HG03097 (cell line): ENCODE results near the gene TMEM184A.
A peak's percentile ranks its signal among the peaks of the same experiment; 100 is the strongest.
"Not testable (repeated sequence)": the region's sequence is repeated elsewhere in the genome, so short reads cannot be mapped to it uniquely, and the experiment has no call there.

ENCODE experiments used
- ATAC-seq: cut with Tn5 transposase; IDR thresholded peaks from one replicate; pipeline ENCODE4 v1.9.1; 2021; ENCODE audit not compliant: unreplicated experiment, low FRiP score

TMEM184A gene

DNA sequence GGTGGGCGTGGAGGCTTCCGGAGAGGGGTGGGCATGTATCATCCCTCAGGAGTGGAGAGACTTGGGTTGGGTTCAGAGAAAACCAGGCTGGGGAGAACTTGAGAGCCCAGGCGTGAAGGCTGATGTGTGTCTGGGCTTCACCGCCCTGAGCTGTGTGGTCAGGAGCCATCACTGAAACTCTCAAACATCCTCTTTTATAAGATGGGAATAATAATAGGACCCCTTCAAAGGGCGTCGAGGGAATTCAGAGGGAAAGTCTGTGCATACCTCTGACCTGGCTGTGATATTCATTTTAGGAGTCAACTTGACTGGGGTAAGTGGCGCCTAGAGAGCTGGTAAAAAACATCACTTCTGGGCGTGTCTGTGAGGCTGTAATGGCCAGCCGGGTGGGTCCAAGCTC, 34.9 kb upstream of the TMEM184A start:
- ATAC-seq, result no peak

DNA sequence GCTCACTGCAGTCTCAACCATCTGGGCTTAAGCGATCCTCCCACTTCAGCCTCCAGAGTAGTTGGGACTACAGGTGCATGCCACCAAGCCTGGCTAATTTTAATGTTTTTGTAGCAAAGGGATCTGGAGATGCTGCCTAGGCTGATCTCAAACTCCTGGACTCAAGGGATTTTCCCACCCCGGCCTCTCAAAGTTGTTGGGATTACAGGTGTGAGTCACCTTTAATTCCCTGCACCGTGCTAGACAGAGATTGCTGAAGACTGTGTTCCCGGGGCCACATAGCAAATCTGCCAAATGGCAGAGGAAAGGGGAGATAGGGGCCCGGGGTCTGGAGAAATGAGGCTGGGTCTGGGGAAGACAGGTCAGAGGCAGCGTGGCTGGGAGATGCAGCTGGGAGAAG, 34.5 kb upstream of the TMEM184A start:
- no peak for ATAC-seq

DNA sequence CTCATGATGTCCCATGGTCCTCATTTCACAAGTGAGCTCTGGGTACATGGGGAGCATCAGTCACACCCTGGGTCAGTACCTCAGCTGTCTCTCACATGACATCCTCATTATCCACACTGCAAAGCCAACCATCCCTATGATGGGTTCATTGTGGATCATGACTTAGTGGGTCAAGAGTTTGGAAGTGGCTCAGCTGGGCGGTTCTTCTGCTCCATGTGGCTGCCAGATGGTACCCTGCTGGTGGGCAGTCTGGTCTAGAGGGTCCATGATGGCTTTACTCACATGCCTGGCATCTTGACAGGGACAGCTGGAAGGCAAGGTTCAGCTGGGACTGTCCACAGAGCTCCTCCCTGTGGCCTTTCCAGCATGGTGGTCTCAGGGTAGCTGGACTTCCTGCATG, 33.0 kb upstream of the TMEM184A start:
- ATAC-seq, result no peak

DNA sequence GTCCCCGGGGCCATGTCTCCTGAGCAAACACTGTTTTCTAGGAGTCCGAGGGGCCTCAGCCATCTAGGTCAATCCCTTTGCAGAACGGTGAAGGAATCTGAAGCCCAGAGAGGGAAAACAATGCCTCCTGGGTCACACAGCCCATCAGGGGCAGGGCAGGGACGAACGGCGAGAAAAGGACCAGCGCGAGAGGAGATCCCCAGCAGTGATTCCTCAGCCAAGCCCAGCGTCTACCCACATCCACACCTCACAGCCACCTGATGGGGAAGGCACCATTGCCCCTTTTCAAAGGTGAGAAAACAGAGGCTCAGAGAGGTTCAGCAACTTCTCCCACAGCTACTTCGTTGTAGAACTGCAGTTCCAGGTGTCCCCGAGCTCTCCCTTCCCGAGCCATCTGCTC, 31.7 kb upstream of the TMEM184A start:
- no peak for ATAC-seq

DNA sequence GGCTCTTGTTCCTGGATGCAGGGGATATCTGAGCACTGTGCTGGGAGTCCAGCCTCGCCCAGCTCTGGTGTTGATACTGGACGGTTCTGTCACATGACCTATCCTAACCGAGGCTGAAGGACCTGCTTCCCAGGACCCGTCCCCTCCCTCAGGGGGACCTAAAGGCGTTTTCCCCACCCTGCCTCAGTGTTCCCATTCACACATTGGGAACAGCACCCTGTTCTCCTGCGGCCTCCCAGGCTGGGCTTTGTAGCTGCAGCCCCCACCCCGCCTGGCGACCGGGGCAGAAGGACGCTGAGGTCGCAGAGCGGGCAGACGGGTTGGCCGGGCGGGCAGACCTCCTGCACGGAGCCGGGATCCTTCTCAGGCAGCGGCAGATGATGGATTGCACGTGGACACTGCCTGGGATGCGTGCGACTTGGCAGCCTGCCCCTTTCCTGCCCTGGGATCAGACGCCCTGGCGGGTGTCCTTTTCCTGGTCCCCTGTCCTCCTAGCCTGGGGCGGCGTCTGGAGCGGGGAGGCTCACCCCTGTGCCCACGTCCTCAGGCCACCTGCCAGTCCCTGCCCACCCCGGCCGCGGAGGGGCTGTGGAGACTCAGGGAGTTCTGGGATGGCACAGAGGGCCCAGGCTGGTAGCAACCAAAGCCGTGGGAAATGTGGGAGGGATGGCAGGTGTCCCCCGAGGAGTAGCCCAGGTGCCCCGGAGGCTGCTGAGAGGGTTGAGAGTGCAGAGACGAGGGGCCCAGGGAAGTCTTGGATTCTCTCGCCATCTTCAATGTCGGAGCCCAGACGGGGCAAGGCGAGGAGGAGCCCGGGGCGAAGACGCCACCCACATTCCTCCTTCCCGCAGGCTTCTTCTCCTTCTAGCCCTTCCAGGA, 31.1 kb upstream of the TMEM184A start:
- ATAC-seq, result no peak

DNA sequence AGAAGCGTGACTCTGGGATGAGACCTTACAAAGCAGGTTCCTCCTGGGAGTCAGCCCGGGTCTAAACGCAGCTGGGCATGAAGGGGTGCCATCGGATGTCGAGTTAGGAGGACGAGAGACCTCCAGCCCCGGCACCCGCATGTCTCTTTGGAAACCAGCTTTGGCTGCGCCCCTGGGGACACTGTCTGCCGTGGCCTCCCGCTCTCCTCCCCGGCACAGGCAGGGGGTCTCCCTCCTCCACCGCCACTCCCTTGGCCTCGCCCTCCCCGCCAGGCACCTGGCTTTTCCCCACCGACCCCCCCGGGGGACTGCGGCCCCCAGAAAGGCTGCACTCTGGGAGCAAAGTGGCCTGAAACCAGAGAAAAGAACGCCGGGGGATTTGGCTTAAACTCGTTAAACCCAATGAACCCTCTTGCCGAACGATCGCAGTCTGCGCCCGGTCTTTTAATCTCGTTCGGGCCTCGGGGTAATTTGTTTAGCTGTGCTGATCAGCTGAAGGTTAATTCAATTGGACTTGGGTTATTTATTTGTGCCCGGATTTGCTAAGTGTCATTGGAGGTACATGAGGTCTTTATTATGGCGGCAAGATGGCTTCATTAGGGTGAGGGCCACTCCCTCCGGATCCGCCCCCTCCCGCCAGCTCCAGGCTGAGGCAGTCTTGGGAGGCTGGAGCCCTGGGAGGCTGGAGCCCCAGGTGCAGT, 30.3 kb upstream of the TMEM184A start:
- ATAC-seq, result no peak

DNA sequence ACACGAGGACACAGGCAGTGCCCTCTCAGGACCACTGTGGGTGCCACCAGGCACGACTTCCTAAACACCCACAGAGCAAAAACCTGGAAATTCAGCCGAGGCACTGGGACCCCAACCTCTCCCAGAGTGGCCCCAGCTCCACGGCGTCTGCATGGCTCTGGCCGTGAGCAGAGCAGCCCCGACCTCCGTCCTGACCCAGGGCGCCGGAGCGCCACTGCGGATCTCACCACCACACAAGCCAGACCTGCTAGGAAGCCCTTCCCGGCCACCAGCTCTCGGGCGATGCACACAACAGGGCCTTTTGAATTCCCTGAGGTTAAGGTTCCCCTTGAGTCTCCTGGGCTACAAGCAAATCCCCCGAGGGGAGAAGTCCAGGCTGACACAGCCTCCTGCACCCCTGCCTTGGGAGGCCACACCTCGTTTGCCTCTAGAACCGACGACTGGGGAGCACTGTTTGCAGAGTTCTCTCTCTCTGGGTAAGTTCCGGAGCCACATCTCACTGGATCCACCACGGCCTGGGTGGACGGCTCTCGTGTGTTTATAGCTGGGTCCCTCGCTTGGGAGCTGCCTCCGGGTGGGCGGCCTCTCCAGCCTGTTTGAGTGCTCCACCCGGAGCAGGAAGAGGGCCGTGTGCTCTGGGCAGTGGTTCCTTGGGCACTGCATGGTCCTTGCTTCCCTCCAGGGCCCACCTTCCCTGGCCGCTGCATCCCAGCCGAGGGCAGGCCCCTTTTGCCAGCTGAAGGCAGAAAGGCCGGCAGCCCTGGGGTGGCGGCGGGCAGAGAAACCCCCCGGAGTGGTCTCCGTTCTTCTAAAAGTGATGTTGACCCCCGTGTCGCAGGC, 29.4 kb upstream of the TMEM184A start:
- ATAC-seq, result no peak

DNA sequence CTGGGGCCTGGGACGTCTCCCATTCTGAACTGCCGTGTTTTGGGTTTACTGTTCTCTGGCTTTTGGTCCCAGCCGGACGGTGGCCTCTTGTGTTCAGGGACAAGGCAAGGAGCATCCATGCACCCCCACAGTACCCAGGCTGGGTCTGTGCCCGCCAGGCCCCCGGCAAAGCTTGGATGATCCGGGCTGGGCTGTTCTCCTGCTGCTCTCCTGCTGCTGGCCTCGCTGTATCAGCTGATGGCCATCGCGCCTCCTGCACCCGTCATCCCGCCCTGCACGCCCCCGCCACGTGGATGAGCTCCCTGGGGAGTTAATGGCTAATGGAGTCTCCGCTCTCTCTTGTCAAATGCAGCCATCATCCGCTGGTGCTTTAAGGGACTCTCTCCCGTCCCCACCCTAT, 28.7 kb upstream of the TMEM184A start:
- ATAC-seq, result no peak

DNA sequence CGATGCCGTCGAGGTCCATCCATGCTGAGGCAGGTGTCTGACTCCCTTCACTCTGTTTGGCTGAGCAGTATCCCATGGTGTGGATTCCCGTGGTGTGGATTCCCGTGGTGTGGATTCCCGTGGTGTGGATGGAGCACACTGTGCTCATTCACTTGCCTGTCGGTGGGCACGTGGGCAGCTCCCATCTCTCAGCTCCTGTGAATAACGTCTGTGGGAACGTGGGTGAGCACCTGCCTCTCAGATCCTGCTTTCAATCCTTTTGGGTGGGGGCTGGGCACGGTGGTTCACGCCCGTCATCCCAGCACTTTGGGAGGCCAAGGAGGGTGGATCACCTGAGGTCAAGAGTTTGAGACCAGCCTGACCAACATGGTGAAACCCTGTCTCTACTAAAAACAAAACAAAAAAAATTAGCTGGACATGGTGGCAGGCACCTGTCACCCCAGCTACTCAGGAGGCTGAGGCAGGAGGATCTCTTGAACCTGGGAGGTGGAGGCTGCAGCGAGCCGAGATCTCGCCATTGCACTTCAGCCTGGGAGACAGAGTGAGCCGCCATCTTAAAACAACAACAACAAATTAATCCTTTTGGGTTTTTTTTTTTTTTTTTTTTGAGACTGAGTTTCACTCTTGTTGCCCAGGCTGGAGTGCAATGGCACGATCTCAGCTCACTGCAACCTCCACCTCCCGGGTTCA, 27.4 kb upstream of the TMEM184A start:
- not testable (repeated sequence) for ATAC-seq

DNA sequence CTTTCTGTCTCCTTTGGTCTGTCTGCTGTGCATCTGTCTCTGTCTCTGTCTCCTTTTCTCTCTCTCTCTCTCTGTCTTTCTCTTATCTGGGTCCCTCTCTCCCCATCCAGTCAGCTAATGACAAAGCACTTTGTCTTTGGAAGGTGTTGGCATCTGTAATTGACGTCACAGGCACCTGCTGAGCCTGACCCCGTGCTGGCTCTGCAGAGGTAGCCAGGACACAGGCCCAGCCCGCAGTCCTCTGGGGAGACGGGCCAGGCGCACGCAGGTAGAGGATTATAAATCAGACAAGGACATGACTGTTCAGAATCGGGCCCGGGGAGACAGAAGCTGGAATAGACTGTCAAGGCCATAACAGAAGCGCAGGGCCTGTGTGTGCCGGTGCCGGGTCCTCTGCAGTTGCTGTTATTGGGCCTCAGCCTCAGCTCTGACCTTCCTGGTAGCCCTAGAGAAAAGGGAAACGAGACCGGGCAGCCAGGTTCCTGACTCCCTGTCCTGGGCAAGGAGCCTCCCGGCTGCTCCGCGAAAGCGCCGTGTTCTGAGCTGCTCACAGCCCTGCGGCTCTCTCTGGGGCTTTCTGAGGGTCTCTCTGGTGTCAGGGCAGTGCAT, 24.5 kb upstream of the TMEM184A start:
- ATAC-seq, result no peak

DNA sequence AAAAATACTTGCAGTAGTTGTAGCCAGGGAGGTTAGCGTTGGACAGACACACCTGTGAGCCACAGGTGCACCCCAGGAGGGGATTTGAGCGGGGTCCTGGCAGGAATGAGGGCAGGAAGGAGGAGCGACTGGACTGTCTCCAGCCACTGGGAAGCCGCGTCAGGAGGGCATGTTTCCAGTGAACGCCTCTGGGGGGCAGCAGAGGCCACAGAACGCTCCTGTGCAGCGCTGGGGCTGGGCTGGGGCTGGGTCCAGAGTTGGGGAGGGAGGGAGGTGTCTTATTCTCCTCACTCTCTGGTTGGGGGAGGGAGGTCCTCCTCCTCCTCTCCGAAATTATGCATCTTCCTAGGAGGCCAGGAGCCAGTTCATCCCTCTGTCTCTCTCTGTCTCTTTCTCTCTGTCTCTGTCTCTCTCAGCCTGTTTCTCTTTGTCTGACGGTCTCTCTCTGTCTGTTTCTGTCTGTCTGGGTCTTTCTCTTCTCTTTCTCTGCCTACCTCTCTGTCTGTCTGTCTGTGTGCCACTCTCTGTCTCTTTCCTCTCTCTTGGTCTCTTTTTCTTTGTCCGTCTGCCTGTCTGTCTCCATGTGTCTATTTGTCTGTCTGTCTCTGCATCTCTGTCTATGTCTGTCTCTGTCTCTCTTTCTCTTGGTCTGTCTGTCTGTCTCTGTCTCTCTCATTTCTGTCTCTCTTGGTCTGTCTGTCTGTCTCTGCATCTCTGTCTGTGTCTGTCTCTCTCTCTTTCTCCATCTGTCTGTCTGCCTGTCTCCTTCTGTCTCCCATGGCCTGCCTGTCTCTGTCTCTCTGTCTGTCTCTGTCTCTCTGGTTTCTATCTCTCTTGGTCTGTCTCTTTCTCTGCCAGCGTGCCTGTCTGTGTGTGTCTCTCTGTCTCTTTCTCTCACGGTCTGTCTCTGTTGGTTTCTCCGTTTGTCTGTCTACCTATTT, 23.7 kb upstream of the TMEM184A start:
- ATAC-seq, result no peak

DNA sequence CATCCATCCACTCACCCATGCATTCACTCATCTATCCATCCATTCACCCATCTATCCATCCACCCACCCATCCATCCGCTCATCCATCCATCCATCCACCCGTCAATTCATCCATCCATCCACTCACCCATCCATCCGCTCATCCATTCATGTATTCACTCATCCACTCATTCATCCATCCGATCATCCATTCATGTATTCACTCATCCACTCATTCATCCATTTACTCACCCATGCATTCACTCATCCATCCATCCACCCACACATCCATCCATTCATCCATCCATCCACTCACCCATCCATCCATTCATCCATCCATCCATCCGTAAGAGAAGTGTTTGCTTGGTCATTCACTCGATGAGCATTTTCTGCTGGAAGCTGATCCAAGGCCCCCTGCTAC, 22.5 kb upstream of the TMEM184A start:
- no peak for ATAC-seq

DNA sequence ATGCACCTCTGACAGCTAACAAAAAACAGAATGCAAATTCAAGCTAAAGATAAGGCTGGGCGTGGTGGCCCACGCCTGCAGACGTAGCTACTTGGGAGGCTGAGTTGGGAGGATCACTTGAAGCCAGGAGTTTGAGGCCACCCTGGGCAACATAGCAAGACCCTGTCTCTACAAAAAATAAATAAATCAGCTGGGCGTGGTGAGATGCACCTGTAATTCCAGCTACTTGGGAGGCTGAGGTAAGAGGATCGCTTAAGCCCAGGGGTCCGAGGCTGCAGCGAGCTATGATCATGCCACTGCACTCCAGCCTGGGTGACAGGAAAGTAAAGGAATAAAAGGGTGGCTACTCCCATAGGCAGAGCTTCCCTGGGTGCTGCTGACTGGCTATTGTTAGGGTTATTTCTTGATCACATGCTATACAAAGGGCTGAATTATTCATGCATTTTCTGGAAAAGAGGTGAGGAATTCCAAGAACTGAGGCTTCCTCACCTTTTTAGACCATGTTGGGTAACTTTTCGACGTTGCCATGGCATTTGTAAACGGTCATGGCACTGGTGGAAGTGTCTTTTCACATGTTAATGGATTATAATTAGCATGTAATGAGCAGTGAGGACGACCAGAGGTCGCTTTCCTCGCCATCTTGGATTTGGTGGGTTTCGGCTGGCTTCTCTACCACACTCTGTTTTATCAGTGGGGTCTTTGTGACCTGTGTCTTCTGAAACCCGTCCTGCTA, 20.7 kb upstream of the TMEM184A start:
- ATAC-seq, result no peak

DNA sequence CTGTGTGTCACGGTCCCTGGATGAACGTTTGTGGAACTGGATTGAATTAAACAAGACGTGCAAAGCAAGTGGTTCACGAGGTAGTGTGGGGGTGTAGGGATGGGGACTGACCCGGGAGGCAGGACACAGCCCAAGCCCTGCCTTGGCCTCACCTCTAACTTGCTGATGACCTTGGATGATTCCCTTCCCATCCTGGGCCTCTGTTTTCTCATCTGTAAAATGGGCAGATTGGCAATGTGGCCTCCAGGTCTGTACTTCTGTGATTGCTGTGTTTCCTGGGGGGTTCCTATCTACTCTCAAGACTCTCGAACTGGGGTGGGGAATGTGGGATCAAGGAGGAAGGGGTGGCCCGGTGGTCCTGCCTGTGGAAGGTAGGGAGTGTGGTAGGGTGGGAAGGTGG, 19.8 kb upstream of the TMEM184A start:
- ATAC-seq, result no peak

DNA sequence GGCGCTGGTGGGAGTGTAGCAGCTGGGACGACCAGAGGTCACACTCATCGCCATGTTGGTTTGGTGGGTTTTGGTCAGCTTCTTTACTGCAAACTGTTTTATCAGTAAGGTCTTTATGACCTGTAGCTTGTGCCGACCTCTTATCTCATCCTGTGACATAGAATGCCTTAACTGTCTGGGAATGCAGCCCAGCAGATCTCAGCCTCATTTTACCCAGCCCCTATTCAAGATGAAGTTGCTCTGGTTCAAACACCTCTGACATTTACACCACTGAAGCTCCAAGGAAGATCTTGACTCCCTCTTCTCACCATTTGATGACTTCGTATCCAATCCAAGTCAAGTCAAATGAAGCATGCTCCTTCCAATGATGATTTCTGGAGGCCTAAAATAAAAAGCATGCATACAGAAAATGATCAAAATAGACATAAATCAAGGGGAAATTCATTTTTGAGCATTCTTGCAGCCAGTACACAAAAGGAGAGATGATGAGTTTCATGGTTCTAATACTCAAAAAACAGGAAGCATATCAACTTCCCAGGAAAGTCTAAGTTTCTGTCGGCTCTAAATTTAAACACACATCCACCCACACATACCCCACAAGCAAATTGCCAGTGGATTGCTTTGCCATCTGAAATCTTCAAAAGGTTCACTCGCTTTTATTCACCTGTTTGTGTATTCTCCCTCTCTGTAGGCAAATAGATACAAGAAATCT, 16.3 kb upstream of the TMEM184A start:
- ATAC-seq, result no peak

DNA sequence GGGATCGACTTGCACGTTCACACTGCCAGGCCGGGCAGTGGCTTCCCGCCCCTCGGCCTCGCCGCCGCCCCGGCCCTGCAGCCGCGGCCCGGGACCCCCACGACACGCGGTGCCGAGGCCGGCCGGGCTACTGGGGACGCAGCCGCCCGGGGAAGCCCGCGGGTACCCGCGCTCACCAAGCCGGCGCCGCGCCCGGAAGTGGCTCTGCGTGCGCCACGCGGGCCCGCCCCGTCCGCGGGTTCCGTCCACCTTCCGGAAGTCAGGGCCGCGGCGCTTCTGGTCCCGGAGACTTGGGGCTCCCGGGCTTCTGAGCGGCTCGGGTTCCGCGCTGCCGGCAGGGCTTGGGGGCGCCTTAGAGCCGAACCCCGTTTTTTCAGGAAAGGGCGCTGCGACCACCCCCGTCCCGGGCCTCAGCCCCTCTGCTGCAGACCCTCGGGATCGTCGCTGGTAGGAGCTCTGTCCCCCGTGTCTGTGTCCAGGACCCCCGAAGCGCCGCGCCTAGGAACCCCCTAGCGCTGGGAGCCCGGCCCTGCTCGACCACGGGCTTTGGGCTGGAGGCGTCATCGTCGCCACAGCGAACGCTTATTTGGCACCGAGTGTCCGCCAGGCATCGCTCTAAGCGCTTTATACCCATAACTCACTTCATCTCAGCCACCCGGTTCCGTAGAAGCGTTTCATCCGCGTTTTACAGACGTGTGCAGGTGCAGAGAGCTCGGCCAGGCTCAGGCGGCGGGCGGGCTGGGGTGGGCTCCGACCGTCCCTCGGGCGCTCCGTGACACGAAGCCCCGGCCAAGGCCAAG, 14.0 kb upstream of the TMEM184A start, which contains the start of gene PSMG3:
TSS of gene PSMG3 (minus strand) at position 200 of the 800 bp plus-strand sequence. CDS start 693 bp downstream, outside the sequence.
- ATAC-seq, result peak; percentile 81

DNA sequence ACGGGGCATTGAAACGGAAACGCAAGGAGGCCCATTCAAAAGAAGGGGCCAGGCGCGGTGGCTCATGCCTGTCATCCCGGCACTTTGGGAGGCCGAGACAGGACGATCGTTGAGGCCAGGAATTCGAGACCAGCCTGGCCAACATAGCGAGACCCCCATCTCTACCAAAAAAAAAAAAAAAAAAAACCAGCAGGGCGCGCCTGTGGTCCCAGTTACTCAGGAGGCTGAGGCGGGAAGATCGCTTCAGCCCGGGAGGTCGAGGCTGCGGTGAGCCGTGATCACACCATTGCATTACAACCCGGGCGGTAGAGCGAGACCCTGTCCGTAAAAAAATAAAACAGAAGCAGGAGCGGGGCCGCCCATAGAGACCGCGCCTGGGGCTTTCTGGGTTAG, 13.4 kb upstream of the TMEM184A start:
- peak; percentile 8 for ATAC-seq
